HG02798 (cell line): ENCODE data around the gene CDH20.

ENCODE experiments used
- ATAC-seq: cut with Tn5 transposase; IDR thresholded peaks from one replicate; pipeline ENCODE4 v1.9.1; 2021; ENCODE audit warnings: mild to moderate bottlenecking; ENCODE audit not compliant: unreplicated experiment, poor library complexity

Gene CDH20

GRCh38 chr18:61556862-61557261, 223.6 kb downstream of the CDH20 start:
- no peak for ATAC-seq

DNA sequence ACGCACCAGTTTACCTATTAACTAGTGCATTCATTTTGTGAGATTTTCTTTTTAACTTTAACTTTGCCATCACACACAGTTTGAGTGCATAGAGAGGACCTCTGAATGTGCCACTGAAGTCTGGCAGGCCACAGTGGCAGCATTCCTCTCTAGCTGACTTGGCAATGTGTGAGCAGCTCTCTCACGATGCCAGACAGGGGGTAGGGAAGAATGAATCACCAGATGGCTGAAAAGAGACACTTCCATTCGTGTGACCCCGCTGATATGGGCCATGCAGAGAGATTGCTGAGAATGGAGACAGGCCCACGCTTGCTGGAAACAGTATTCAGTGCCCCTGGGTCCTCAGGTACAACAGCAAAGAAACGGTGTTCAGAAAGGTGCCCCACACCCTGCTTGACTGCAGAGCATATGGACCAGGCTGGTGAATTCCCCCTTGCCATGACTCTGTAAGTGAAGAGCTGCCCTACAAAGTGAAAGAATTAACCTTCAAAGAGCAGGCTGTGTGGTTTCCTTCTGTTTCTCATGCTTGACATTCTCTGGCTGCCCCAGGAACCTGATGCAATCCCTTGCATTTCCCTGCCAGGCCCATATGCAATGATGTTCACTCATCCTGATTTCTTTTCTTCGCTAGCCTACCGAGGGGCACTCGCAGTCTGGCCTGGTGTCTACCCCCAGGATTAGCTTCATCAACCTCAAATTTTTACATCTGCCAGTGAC, 236.1 kb downstream of the CDH20 start:
- ATAC-seq = no peak

DNA sequence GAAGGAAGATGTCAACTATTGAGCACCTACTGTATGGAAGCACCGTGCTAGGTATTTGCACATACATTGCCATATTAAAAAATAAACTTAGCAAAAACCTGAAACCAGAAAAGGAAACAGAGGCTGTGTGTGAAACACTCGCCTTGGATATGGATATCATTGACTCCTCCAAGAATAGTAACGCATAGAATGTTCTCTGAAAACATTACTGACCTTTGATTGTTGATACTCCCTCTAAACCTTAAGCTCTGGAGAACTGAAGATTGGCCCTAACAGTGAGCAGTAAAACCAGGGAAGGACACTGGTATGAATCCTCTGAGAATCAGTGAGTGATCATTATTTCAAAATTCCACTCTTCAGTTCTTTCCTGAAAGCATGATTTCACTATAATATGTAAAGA, 236.8 kb downstream of the CDH20 start:
- no peak for ATAC-seq

- ATAC-seq = no peak
These were observed 238.9 kb downstream of the CDH20 start for GRCh38 chr18:61572084-61572655.

GRCh38 chr18:61572871-61573270, 239.6 kb downstream of the CDH20 start:
- ATAC-seq = no peak

GRCh38 chr18:61574665-61575064, 241.4 kb downstream of the CDH20 start:
- no peak for ATAC-seq

GRCh38 chr18:61575419-61575818, 242.2 kb downstream of the CDH20 start:
- no peak for ATAC-seq

GRCh38 chr18:61578846-61579245, 245.6 kb downstream of the CDH20 start:
- no peak for ATAC-seq

DNA sequence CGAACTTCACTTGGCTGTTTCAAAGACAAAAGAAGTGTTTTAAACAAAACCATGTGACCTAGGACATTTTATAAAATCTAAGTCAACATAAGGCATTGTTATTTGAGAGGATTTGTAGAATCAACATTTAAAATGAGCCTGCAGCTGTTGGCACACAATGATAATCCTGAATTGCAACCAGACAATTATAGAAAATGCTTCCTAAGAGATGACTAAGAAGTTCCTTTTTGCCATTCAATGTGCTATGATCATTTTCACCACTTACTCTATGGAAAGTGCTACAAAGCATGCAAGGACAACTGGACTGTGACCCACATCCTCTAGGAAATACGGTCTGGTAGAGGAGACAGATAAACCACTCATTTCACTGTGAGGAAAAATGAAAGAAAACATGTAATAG, 246.4 kb downstream of the CDH20 start:
- no peak for ATAC-seq

GRCh38 chr18:61580046-61580445, 246.8 kb downstream of the CDH20 start:
- ATAC-seq = no peak

DNA sequence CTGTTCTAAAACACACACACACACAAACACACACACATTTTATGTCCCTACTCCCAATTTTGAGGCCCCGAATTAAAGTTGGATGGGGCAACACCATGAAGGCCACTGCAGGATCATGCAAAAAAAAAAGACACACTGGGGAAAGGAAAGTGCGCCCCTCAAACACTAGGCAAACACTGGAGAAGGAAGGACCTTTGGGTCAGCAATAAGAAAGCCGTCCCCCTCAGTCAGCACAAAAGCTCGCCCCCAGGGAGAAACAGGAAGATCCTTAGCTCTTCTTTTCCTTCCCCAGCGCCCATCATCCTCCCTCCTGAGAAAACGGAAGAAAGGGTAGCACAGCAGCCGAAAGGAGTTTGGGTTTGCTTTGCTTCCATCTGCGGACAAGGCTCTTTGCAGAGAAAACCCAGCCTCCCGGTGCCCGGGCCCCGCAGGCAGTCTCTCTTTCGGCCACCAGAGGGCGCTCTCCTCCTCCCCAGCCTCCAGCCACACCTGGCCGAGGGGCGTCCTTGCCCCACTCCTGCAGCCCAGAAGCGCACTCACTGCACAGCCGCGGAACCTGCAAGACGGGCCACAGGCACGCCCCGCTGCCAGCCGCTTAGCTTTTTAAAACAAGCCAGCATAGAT, 248.5 kb downstream of the CDH20 start:
- ATAC-seq = peak; percentile 94

DNA sequence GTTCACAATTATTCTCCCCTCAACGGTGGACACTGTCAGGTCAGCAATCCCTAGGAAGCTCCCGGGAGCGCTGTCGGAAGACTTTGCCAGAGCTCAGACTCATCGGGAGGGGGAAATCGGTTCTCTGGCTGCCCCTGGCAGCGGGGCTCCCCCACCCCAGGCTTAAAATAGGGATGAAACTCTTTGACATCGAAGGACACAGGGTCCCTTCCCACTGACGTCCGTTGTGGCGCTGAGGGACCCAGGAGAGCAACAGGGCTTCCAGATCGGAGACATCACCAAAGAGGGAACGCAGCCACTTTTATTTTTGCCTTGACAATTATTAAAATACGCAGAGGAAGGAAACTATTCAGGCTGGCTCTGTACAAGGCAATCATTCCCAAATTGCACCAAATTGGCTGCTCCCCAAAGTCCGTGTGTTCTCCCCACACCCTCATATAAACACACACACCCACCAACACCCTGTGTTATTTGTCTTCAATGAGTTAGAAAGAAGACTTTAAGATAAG, 249.0 kb downstream of the CDH20 start:
- no peak for ATAC-seq

DNA sequence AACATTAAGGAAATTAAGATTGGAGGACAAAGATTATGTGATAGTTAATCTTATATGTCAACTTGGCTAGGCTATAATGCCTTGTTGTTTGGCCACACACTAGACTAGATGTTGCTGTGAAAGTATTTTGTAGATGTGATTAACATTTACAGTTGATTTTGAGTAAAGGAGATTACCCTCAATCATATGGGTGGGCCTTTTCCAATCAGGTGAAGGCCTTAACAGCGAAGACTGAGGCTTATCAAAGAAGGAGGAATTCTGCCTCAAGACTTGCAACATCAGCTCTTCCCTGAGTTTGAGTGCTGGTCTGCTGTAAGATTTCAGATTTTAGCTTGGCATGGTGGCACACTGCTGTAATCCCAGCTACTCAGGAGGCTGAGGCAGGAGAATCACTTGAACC, 250.3 kb downstream of the CDH20 start:
- no peak for ATAC-seq

DNA sequence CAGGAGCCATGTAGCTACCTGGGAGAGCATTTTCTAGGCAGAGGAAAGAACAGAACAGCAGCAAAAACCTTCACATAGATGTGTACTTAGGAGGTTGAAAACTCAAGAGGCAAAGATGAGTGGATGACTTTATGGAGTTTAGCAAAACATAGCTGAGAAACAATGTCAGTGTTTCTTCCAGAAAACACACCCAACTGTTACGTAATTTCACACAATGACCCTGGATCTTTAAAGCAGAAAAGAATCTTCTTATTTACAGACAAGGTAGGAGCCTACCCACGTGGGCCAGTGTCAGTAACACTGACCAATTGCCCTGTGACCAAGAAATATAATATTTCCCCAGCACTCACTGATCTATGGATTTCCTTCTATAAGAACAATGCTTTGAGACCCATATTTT, 254.6 kb downstream of the CDH20 start:
- ATAC-seq = no peak

DNA sequence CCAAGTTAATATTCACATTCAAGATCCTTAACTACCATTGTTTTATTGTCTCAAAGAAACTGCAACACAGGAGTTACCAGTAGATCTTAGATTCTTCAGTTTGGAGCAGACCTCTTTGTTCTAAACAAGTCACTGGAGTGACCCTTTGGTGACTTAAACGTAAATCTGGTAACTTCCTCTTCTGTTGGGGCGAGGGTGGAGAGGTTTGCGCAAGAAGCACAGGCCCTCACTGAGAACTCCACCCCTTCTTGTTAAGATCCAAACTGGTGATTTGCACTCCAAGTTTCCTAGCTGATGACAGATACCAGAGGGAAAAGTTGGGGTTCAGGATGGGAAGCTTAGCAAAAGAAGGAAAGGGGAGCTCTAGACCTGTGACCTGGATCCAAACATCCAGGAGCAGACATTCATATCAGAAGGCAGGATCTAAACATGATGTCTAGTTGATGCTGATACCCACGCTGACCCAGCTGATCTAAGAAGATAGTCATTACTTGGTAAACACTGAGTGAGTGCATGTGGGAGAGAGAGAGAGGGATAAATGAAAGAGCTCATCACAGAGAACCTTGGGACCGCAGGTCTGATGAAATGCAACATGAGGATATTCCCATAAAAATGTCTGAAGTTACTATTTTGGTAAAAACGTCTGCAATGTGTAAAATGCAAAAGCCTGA, 256.0 kb downstream of the CDH20 start:
- no peak for ATAC-seq

DNA sequence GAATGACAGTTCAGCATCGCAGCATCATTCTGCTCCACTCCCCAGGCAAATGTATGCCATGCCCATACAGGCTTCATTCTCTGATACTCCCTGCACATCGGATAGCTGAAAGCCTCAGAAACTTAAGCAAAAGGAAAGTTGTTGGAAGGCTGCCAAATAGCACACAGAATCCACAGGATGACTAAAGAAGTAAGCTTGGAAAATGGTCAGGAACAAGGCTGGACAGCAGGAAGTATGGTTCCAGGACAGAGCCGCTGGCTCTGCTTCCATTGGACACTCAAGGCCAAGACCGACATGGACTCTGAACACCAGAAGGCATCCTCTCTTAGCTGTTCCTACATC, 256.5 kb downstream of the CDH20 start:
- ATAC-seq = no peak

GRCh38 chr18:61591253-61591652, 258.0 kb downstream of the CDH20 start:
- no peak for ATAC-seq

- no peak for ATAC-seq
These were observed 262.5 kb downstream of the CDH20 start for GRCh38 chr18:61595615-61596251.

DNA sequence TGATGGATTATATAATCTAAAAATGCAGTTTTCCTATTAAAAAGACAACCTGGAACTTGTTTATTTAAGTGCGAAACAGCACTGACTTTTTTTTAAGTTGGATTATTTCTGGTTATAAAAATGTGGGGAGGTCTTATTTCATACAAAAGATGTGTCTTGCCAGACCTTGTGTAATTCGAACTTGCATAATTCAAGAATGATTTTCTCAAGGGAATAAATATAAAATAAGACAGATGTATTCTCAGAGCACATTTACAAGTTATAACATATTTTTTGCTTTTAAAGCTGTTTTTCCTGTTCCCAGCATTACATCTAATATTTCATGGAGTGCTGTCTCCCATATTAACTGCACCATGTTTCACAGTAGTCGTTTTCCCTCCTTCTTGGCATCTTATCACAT, 263.1 kb downstream of the CDH20 start:
- ATAC-seq = no peak

- no peak for ATAC-seq
These were observed 264.1 kb downstream of the CDH20 start for GRCh38 chr18:61597316-61597715.

- ATAC-seq = no peak
These were observed 267.2 kb downstream of the CDH20 start for GRCh38 chr18:61600422-61600821.
